RWPE1 (cell line): ENCODE results near the gene SBNO2.

ENCODE experiments used
- CTCF ChIA-PET: fragments of 350-600 bp; sonication (Branson Sonifier 250); formaldehyde crosslinking; extraction: SDS; loops from one replicate; lab custom pipeline; 2021; lab: Yijun Ruan, JAX
- POLR2A ChIA-PET: fragments of 400-600 bp; formaldehyde crosslinking; extraction: SDS; loops from one replicate; lab custom pipeline; 2020; ENCODE audit warnings: antibody characterized with exemption; ENCODE audit not compliant: low non-redundant PET; lab: Yijun Ruan, JAX
- DNase-seq: peaks from one replicate; pipeline ENCODE4 v3.0.0; 2012; ENCODE audit warnings: low spot score
- H3K27ac ChIP-seq: fragments of 450-650 bp; 2 replicates; pipeline ENCODE4 v1.5.1; 2017
- TF ChIP-seq, protein P1 (sequence below): fragments of 450-650 bp; conservative IDR thresholded peaks from 2 replicates; pipeline ENCODE4 v1.5.1; 2017; ENCODE audit warnings: low read depth, mild to moderate bottlenecking

SBNO2 gene

DNA sequence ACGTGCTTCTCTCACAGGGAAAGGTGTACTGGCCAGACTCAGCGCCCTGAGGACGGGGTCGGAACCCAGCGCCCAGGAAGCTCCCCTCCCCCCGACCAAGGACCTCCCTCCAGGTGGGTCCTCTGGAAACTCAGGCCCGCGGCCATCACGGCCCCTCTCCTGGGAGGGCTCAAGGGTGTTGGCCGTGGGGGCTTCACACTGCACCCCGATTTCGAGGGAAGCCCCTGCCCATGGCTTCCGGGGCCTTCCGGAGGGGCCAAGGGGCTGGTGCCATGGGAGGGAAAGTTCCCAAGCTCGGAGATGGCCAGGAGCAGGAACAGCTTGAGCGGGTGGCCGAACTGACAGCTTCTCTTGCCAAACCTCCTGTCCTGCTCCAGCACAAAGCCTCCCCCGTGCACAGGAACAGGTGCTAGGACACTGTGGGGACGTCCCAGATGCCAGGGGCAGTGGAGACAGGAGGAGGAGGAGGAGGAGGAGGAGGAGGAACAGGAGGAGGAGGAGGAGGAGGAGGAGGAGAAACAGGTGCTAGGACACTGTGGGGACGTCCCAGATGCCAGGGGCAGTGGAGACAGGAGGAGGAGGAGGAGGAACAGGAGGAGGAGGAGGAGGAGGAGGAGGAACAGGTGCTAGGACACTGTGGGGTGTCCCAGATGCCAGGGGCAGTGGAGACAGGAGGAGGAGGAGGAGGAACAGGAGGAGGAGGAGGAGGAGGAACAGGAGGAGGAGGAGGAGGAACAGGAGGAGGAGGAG lies 10.0 kb downstream of the SBNO2 start:
- no peak for DNase-seq
- TF ChIP-seq, protein P1, sequence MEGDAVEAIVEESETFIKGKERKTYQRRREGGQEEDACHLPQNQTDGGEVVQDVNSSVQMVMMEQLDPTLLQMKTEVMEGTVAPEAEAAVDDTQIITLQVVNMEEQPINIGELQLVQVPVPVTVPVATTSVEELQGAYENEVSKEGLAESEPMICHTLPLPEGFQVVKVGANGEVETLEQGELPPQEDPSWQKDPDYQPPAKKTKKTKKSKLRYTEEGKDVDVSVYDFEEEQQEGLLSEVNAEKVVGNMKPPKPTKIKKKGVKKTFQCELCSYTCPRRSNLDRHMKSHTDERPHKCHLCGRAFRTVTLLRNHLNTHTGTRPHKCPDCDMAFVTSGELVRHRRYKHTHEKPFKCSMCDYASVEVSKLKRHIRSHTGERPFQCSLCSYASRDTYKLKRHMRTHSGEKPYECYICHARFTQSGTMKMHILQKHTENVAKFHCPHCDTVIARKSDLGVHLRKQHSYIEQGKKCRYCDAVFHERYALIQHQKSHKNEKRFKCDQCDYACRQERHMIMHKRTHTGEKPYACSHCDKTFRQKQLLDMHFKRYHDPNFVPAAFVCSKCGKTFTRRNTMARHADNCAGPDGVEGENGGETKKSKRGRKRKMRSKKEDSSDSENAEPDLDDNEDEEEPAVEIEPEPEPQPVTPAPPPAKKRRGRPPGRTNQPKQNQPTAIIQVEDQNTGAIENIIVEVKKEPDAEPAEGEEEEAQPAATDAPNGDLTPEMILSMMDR = no peak
- peak overlapping the region; percentile 45 for H3K27ac ChIP-seq
- CTCF ChIA-PET = interaction anchor here (0.6 kb wide), 1 partner anchor 339 kb away, joined by 3 read pairs; no protein-coding TSS in a partner anchor
- POLR2A ChIA-PET = interaction anchor here (0.8 kb wide), 1 partner anchor 147 kb away, joined by 8 read pairs; no protein-coding TSS in a partner anchor

DNA sequence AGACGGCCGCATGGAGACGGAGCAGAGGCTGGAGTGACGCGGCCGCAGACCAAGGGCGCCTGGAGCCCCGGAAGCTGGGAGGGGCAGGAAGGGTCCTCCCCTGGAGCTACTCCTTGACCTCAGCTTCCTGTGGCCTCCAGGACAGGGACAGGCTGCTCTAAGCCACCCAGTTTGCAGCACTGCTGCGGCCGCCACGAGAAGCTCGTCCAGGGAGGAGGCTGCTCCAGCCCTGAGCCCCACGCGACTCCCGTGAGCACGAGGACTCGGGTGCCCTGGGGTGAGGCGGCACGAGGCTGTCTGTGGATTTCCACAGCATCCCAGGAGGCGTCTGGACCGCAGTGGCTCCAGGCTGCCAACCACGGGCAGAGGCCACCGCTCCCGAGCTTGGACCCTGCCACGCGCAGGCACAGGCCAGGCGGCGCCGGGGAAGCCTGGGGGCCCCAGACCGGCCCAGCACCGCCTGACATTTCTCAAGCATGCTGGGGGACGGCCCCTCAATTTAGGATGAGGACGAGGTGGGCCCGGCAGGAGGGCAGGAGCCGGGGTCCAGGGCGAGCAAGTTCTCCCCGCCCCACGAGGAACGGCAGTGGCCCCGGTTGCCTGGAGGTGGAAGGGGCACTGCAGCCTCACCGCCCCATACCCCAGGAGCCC lies 10.7 kb downstream of the SBNO2 start:
- ChIA-PET CTCF (interaction anchor here (0.6 kb wide), 1 partner anchor 340 kb away, joined by 3 read pairs; no protein-coding TSS in a partner anchor), POLR2A (interaction anchor here (0.6 to 0.8 kb wide), 2 partner anchors 38 to 147 kb away, joined by 3 to 8 read pairs; no protein-coding TSS in a partner anchor)
- no peak for DNase-seq
- TF ChIP-seq, protein P1 = no peak
- peak overlapping the region; percentile 45 for H3K27ac ChIP-seq

DNA sequence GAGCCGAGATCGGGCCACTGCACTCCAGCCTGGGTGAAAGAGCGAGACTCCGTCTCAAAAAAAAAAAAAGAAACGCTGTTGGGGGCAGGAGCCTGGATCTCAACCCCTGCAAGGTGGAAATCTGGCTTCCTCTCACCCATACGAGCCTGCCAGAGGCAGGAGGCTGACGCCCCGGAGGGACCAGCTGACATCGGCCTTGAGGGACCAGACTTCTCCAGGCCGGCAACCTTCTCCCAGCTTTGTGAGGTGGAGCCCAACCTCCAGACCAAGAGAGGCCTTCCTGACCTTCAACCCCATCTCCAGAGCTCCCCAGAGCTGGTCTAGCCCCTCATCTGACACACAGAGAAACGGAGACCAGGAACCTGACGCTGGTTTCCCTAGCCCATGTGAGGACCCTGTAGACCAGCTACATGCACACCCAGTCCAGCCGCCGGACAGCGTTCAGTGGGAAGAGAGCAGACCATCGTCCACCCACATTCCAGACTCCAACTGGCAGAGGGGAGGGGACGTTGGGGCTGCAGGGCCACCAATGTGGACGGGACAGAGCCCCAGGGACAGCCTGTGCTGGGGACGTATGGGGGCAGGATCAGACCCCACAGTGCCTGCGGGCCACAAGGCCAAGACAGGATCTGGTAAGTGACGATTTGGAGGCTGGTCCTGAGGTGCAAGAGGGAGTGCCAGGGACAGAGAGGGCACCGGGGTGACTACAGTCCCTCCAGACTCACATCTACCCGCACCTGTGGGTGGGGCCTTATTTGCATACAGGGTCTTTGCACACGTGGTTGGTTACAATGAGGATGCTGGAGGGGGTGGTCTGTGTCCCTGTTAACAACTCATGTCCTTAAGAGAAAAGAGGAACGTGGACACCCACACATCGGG lies 11.4 kb downstream of the SBNO2 start:
- DNase-seq = no peak
- H3K27ac ChIP-seq = peak overlapping the region; percentile 45
- TF ChIP-seq, protein P1 = no peak
- ChIA-PET CTCF (interaction anchor here (0.6 kb wide), 1 partner anchor 81 kb away, joined by 3 read pairs; no protein-coding TSS in a partner anchor), POLR2A (interaction anchor here (0.6 kb wide), 1 partner anchor 37 kb away, joined by 3 read pairs; no protein-coding TSS in a partner anchor)

DNA sequence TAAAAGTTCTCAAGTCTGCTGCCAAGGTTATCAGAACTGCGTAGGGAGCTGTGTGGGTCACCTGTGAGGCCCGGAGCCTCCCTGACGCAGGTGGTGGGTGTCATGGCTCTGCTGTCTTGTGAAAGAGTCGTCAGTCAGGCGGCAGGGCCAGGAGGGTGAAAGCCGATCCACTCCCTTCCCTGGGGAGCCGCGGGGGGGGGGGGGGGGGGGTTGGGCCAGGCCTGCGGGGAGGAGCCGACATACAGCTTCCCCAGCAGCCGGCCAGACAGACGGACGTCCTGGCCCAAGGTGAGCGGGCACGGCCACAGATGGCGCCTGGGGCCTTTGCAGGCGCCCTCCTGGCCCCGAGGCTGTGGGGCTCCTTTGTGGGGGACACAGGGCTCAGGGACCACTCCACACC lies 12.4 kb downstream of the SBNO2 start:
- ChIA-PET CTCF (interaction anchor here (1.5 kb wide), 1 partner anchor 30 kb away, joined by 5 read pairs; no protein-coding TSS in a partner anchor), POLR2A (interaction anchor here (0.9 kb wide), 1 partner anchor 19 kb away, joined by 3 read pairs; no protein-coding TSS in a partner anchor)
- peak; percentile 90 for DNase-seq
- peak overlapping the region; percentile 81 for H3K27ac ChIP-seq
- TF ChIP-seq, protein P1 = no peak

DNA sequence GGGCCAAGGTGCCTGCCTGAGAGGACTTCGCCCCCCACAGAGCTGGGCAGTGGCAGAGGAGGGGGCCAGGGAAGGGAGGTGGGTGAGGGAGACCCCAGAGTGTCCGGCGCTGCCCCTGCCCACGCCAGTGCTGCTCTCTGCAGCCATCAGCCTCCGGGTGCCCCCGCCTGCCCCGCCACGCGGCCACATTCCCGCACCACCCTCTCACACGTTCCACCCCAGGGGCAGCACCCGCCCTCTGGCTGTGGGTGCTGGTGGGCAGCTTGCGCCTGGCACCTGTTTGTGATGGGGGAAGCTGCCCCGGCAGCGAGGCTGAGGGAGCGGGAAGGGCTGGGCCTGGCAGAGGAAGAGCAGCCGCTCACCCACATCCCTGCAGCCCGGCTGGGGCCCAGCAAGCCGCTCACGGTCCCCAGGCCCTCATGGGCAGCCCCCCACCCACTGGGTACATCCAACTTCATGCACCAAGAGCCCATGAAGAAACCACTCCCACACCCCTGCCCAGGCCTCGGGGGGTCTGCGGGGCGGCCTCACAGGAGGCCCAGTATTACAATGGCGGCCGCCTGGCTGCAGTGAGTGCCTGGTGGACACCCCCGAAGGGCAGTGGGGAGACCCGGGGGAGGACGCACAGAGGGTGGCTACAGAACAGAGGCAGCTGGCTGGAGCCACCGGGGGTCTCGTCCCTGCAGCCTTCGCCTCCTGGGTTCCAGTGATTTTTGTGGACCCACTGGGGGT lies 14.0 kb downstream of the SBNO2 start:
- H3K27ac ChIP-seq = peak overlapping the region; percentile 62
- ChIA-PET CTCF (interaction anchor here (1.5 kb wide), 1 partner anchor 29 kb away, joined by 5 read pairs; no protein-coding TSS in a partner anchor), POLR2A (interaction anchor here (0.6 kb wide), 1 partner anchor 181 kb away, joined by 6 read pairs; no protein-coding TSS in a partner anchor)
- TF ChIP-seq, protein P1 = no peak
- DNase-seq = no peak
